Loucy (cell line): Measurements from ENCODE around the gene WFDC11.

Experiments used
- H2AFZ ChIP-seq: fragments of 200-600 bp; sonication (generic); 2 replicates; pipeline ENCODE4 v1.6.0; 2016; ENCODE audit warnings: antibody characterized with exemption, mild to moderate bottlenecking, low read length, moderate library complexity
- H3F3A ChIP-seq: fragments of 200-600 bp; 2 replicates; pipeline ENCODE4 v1.6.0; 2016; ENCODE audit warnings: antibody characterized with exemption, low read depth, mild to moderate bottlenecking
- H3K27me3 ChIP-seq: fragments of 200-600 bp; sonication (generic); 2 replicates; pipeline ENCODE4 v1.6.1; 2014; ENCODE audit warnings: low read length, mild to moderate bottlenecking; ENCODE audit not compliant: insufficient read depth, poor library complexity, severe bottlenecking
- H3K36me3 ChIP-seq: fragments of 200-600 bp; sonication (generic); 2 replicates; pipeline ENCODE4 v1.6.1; 2016; ENCODE audit warnings: low read length; ENCODE audit not compliant: insufficient read depth
- H3K4me1 ChIP-seq: fragments of 200-600 bp; sonication (generic); 2 replicates; pipeline ENCODE4 v1.5.1; 2014; ENCODE audit warnings: low read length, mild to moderate bottlenecking; ENCODE audit not compliant: insufficient read depth, poor library complexity, severe bottlenecking
- H3K4me2 ChIP-seq: fragments of 200-600 bp; sonication (generic); 2 replicates; pipeline ENCODE4 v1.6.0; 2014; ENCODE audit warnings: antibody characterized with exemption, low read length, low read depth, mild to moderate bottlenecking; ENCODE audit not compliant: poor library complexity, severe bottlenecking
- H3K4me3 ChIP-seq: fragments of 200-600 bp; sonication (generic); 2 replicates; pipeline ENCODE4 v1.5.1; 2014; ENCODE audit warnings: low read length, mild to moderate bottlenecking, mixed read lengths; ENCODE audit not compliant: poor library complexity, severe bottlenecking
- H3K79me2 ChIP-seq: fragments of 200-600 bp; sonication (generic); 2 replicates; pipeline ENCODE4 v1.6.1; 2014; ENCODE audit warnings: low read length; ENCODE audit not compliant: insufficient read depth
- H3K9ac ChIP-seq: fragments of 200-600 bp; sonication (generic); 2 replicates; pipeline ENCODE4 v1.6.0; 2014; ENCODE audit warnings: mild to moderate bottlenecking, low read depth, low read length, moderate library complexity; ENCODE audit not compliant: poor library complexity, severe bottlenecking
- H3K9me2 ChIP-seq: fragments of 200-600 bp; sonication (generic); replicated peaks from 2 replicates; pipeline ENCODE4 v1.6.1; 2016; ENCODE audit warnings: low read depth, low read length, mixed read lengths
- H3K9me3 ChIP-seq: fragments of 200-600 bp; sonication (generic); 2 replicates; pipeline ENCODE4 v1.6.1; 2014; ENCODE audit warnings: mild to moderate bottlenecking, antibody characterized with exemption, low read length, low read depth; ENCODE audit not compliant: insufficient read depth
- H4K20me1 ChIP-seq: fragments of 200-600 bp; sonication (generic); 2 replicates; pipeline ENCODE4 v1.6.0; 2014; ENCODE audit warnings: antibody characterized with exemption, low read length, mild to moderate bottlenecking; ENCODE audit not compliant: insufficient read depth, poor library complexity, severe bottlenecking
- CTCF ChIP-seq: fragments of 200-600 bp; sonication (generic); conservative IDR thresholded peaks from 2 replicates; pipeline ENCODE4 v1.5.1; 2014; ENCODE audit warnings: mild to moderate bottlenecking, antibody characterized with exemption, low read length
- EZH2phosphoT487 ChIP-seq: fragments of 200-600 bp; IDR thresholded peaks from 2 replicates; pipeline ENCODE4 v1.6.1; 2018; ENCODE audit warnings: antibody characterized with exemption, mild to moderate bottlenecking, moderate library complexity, borderline replicate concordance

Gene WFDC11

GRCh38 chr20:45630371-45630770 lies 39.7 kb downstream of the WFDC11 start:
- Histone ChIP-seq H3K9me2 (no peaks in the 10 kb centered on the region), H3K9ac (no peak overlapping the region), H3K27me3 (no peaks in the 10 kb centered on the region), H2AFZ (no peak overlapping the region), H3K79me2 (no peaks in the 10 kb centered on the region), H3K4me1 (no peaks in the 10 kb centered on the region), H3K4me3 (no peak overlapping the region), H4K20me1 (no peaks in the 10 kb centered on the region), H3F3A (no peaks in the 10 kb centered on the region), H3K36me3 (no peaks in the 10 kb centered on the region), H3K4me2 (no peak overlapping the region), H3K9me3 (no peaks in the 10 kb centered on the region)
- no peak for TF ChIP-seq EZH2phosphoT487
- no peak for TF ChIP-seq CTCF

GRCh38 chr20:45629496-45630100 lies 40.4 kb downstream of the WFDC11 start, which contains the start of gene WFDC10A:
WFDC10A (plus strand) TSS chr20:45629739; CDS start chr20:45629814, 75 bp downstream.
- no peak within 1 kb of the TSS for H3K4me2 ChIP-seq
- H3K9me2 ChIP-seq = no peaks in the 10 kb centered on the region
- no peak within 1 kb of the TSS for H3K9ac ChIP-seq
- H3K36me3 ChIP-seq = no peaks in the 10 kb centered on the region
- no peaks in the 10 kb centered on the region for H3K4me1 ChIP-seq
- H3K9me3 ChIP-seq = no peaks in the 10 kb centered on the region
- H3K4me3 ChIP-seq = no peak within 1 kb of the TSS
- H3K79me2 ChIP-seq = no peaks in the 10 kb centered on the region
- TF ChIP-seq CTCF (peak; percentile 69), EZH2phosphoT487 (no peak)
- no peak within 1 kb of the TSS for H2AFZ ChIP-seq
- H3K27me3 ChIP-seq = no peaks in the 10 kb centered on the region
- H4K20me1 ChIP-seq = no peaks in the 10 kb centered on the region
- H3F3A ChIP-seq = no peaks in the 10 kb centered on the region

GRCh38 chr20:45626540-45626939 lies 43.5 kb downstream of the WFDC11 start:
- Histone ChIP-seq H3K36me3 (no peaks in the 10 kb centered on the region), H3K79me2 (no peaks in the 10 kb centered on the region), H3K27me3 (no peaks in the 10 kb centered on the region), H3K4me1 (no peaks in the 10 kb centered on the region), H3K4me2 (no peak overlapping the region), H3K4me3 (no peak overlapping the region), H3F3A (no peaks in the 10 kb centered on the region), H3K9me2 (no peaks in the 10 kb centered on the region), H3K9me3 (no peaks in the 10 kb centered on the region), H3K9ac (no peak overlapping the region), H2AFZ (no peak overlapping the region), H4K20me1 (no peaks in the 10 kb centered on the region)
- TF ChIP-seq CTCF (no peak), EZH2phosphoT487 (no peak)
